Hepatocyte (in vitro differentiated cells): ENCODE measurements around the gene S100P. TPM values are rescaled to one million over a fixed set of nuclear protein-coding genes. Genes with fewer than 3 reads are reported as not detected.

Experiments used
- DNase-seq: peaks from one replicate; pipeline ENCODE4 v3.0.0-alpha.2; 2016; ENCODE audit warnings: low spot score
- H2AFZ ChIP-seq: fragments of 200-600 bp; sonication (generic); 2 replicates; pipeline ENCODE4 v1.6.0; 2016; ENCODE audit warnings: antibody characterized with exemption, mild to moderate bottlenecking
- H3K27ac ChIP-seq: fragments of 200-600 bp; sonication (generic); 2 replicates; pipeline ENCODE4 v1.5.1; 2016; ENCODE audit warnings: mild to moderate bottlenecking
- H3K27me3 ChIP-seq: fragments of 200-600 bp; sonication (generic); 2 replicates; pipeline ENCODE4 v1.6.1; 2016
- H3K36me3 ChIP-seq: fragments of 200-600 bp; sonication (generic); replicated peaks from 2 replicates; pipeline ENCODE4 v1.5.1; 2016; ENCODE audit warnings: low read depth; ENCODE audit not compliant: insufficient read depth
- H3K4me1 ChIP-seq: fragments of 200-600 bp; sonication (generic); 2 replicates; pipeline ENCODE4 v1.5.1; 2016; ENCODE audit warnings: mild to moderate bottlenecking, moderate library complexity; ENCODE audit not compliant: insufficient read depth
- H3K4me2 ChIP-seq: fragments of 200-600 bp; sonication (generic); 2 replicates; pipeline ENCODE4 v1.6.0; 2016
- H3K4me3 ChIP-seq: fragments of 200-600 bp; sonication (generic); 2 replicates; pipeline ENCODE4 v1.5.1; 2016; ENCODE audit warnings: mild to moderate bottlenecking
- H3K79me2 ChIP-seq: fragments of 200-600 bp; sonication (generic); 2 replicates; pipeline ENCODE4 v1.6.0; 2017; ENCODE audit warnings: mild to moderate bottlenecking
- H3K9me2 ChIP-seq: fragments of 200-600 bp; sonication (generic); replicated peaks from 2 replicates; pipeline ENCODE4 v1.6.0; 2017; ENCODE audit warnings: mild to moderate bottlenecking; ENCODE audit not compliant: insufficient read depth
- H3K9me3 ChIP-seq: fragments of 200-600 bp; sonication (generic); 2 replicates; pipeline ENCODE4 v1.5.1; 2016; ENCODE audit warnings: low read depth, mild to moderate bottlenecking
- H4K20me1 ChIP-seq: fragments of 200-600 bp; sonication (generic); 2 replicates; pipeline ENCODE4 v1.6.0; 2016; ENCODE audit warnings: mild to moderate bottlenecking; ENCODE audit not compliant: insufficient read depth, poor library complexity, severe bottlenecking
- CTCF ChIP-seq: fragments of 200-600 bp; sonication (generic); IDR thresholded peaks from 2 replicates; pipeline ENCODE4 v1.5.1; 2016; ENCODE audit warnings: antibody characterized with exemption, mild to moderate bottlenecking; ENCODE audit not compliant: poor library complexity
- EZH2 ChIP-seq: fragments of 200-600 bp; sonication (generic); IDR thresholded peaks from 2 replicates; pipeline ENCODE4 v1.6.1; 2016; ENCODE audit warnings: antibody characterized with exemption, mild to moderate bottlenecking, borderline replicate concordance
- EZH2phosphoT487 ChIP-seq: fragments of 200-600 bp; sonication (generic); IDR thresholded peaks from one replicate; pipeline ENCODE4 v1.6.1; 2018; ENCODE audit warnings: antibody characterized with exemption, mild to moderate bottlenecking, low read depth, moderate library complexity; ENCODE audit not compliant: unreplicated experiment, severe bottlenecking
- WGBS: methylation state at CpG from one replicate; pipeline ENCODE4 v1.1.6; 2016; ENCODE audit warnings: low lambda C conversion rate; ENCODE audit errors: missing lambda C conversion rate; 5-methylcytosine and 5-hydroxymethylcytosine counted together
- polyA plus RNA-seq: library from polyadenylated mRNA; unstranded; fragments of >200 nt; fragmentation: Nextera tagmentation; extraction: Ambion mirVana; gene quantifications from 2 replicates; pipeline ENCODE4 v1.2.1, GENCODE V29; 2016
- total RNA-seq: library from RNA; depleted of rRNA; stranded (reverse); fragments of >200 nt; gene quantifications from 2 replicates; pipeline ENCODE4 v1.2.3, GENCODE V29; 2014

The S100P gene
- total and polyA plus RNA-seq, 2 experiments from 2014 or later, result 36.6 to 51.6 TPM

DNA sequence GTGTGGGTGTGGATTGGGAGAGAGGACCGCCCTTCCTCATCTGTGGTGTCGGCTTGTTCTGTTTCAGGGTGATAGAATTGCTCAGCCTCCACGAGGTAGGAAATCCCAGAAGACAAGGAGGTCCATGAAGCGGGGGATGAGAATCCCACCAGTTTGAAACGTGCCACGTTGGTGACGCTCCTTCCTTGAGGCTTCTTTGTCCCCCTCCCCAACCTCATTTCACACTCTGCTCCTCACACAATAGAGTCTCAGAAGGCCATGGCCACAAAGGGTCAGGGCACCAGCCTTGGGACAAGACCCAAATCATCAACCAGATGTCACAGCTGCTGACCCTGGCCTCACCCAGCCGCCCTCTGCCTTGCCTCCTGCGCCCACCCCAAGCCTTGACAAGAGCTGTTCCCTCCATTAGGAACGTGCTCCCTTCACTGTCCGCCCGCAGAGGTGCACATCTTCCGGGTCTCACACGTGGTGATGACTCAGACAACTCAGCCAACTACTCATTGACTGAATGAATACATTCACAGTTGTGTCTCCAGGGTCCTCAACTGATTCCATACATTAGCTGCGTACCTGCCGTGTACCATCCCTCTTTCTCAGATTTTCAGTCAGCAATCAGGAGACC, 40.6 kb downstream of the S100P start:
- Histone ChIP-seq H3K27ac (peak overlapping the region; percentile 9), H2AFZ (no peak overlapping the region), H3K9me2 (no peaks in the 10 kb centered on the region), H3K4me3 (no peak overlapping the region), H3K36me3 (no peaks in the 10 kb centered on the region), H4K20me1 (no peaks in the 10 kb centered on the region), H3K4me1 (peaks cover 8% of the 10 kb centered on the region), H3K79me2 (no peaks in the 10 kb centered on the region), H3K27me3 (no peaks in the 10 kb centered on the region), H3K9me3 (no peaks in the 10 kb centered on the region), H3K4me2 (no peak overlapping the region)
- TF ChIP-seq EZH2 (no peak), EZH2phosphoT487 (no peak), CTCF (no peak)
- DNase-seq, result no peak
- WGBS, result 87% methylated on average over 16 of the region's 16 CpGs

DNA sequence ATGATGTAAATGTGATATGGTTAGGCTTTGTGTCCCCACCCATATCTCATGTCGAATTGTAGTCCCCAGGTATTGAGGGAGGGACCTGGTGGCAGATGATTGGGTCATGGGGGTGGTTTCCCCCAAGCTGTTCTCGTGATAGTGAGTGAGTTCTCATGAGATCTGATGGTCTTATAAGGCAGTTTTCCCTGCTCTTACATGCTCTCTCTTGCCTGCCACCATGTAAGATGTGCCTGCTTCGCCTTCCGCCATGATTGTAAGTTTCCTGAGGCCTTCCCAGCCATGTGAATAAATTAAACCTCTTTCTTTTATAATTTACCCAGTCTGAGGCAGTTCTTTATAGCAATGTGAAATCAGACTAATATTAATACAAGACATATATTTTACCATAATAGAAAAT, 46.2 kb downstream of the S100P start:
- TF ChIP-seq EZH2, result no peak
- TF ChIP-seq CTCF, result no peak
- TF ChIP-seq EZH2phosphoT487, result no peak
- Histone ChIP-seq H3K27ac (no peak overlapping the region), H3K4me1 (no peaks in the 10 kb centered on the region), H4K20me1 (no peaks in the 10 kb centered on the region), H3K27me3 (no peaks in the 10 kb centered on the region), H2AFZ (no peak overlapping the region), H3K4me2 (no peak overlapping the region), H3K79me2 (no peaks in the 10 kb centered on the region), H3K9me3 (no peaks in the 10 kb centered on the region), H3K36me3 (no peaks in the 10 kb centered on the region), H3K4me3 (no peak overlapping the region), H3K9me2 (no peaks in the 10 kb centered on the region)
- DNase-seq, result no peak
- 93% methylated on average over 4 of the region's 4 CpGs for WGBS

- TF ChIP-seq EZH2phosphoT487, result no peak
- TF ChIP-seq EZH2, result no peak
- no peak for TF ChIP-seq CTCF
- no peak overlapping the region for H2AFZ ChIP-seq
- 97% methylated on average over 8 of the region's 8 CpGs for WGBS
- H4K20me1 ChIP-seq, result no peaks in the 10 kb centered on the region
- no peaks in the 10 kb centered on the region for H3K36me3 ChIP-seq
- no peaks in the 10 kb centered on the region for H3K79me2 ChIP-seq
- no peaks in the 10 kb centered on the region for H3K4me1 ChIP-seq
- no peak overlapping the region for H3K27ac ChIP-seq
- no peak for DNase-seq
- H3K27me3 ChIP-seq, result no peaks in the 10 kb centered on the region
- H3K9me2 ChIP-seq, result no peaks in the 10 kb centered on the region
- no peaks in the 10 kb centered on the region for H3K9me3 ChIP-seq
- no peak overlapping the region for H3K4me3 ChIP-seq
- no peak overlapping the region for H3K4me2 ChIP-seq
These were observed 46.7 kb downstream of the S100P start for GRCh38 chr4:6740347-6740746.

GRCh38 chr4:6742507-6742906, 48.8 kb downstream of the S100P start:
- Histone ChIP-seq H3K4me1 (peaks cover 3% of the 10 kb centered on the region), H3K27me3 (no peaks in the 10 kb centered on the region), H3K36me3 (no peaks in the 10 kb centered on the region), H3K9me3 (no peaks in the 10 kb centered on the region), H3K79me2 (no peaks in the 10 kb centered on the region), H3K9me2 (no peaks in the 10 kb centered on the region), H3K27ac (no peak overlapping the region), H2AFZ (no peak overlapping the region), H3K4me2 (no peak overlapping the region), H3K4me3 (no peak overlapping the region), H4K20me1 (no peaks in the 10 kb centered on the region)
- 86% methylated on average over 2 of the region's 2 CpGs for WGBS
- TF ChIP-seq EZH2phosphoT487, result no peak
- TF ChIP-seq EZH2, result no peak
- TF ChIP-seq CTCF, result no peak
- DNase-seq, result no peak
